Measurements from ENCODE around the gene VPS72.
"Not testable (repeated sequence)": the region's sequence is repeated elsewhere in the genome, so short reads cannot be mapped to it uniquely, and the experiment has no call there.

DNA sequence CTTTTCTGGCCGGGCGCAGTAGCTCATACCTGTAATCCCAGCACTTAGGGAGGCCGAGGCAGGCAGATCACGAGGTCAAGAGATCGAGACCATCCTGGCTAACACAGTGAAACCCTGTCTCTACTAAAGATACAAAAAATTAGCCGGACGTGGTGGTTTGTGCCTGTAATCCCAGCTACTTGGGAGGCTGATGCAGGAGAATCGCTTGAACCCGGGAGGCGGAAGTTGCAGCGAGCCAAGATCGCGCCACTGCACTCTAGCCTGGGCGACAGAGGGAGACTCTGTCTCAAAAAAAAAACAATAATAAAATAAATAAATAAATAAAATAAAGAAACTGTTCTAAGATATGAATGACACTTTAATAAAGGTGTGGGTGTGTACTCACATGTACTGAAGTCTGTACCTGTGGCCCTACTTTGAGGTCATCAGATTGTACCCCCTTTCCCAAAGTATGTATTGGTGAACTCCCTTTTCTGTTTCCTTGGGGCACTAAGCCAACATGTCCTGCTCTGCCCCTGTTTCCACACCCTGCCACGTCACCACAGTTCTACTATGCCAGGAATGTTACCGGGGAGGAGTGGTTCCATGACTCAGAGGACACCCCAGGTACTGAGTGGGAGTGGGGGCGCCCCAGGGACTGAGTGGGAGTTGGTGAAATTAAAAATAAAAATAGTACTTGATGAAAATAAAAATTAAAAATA is 5.0 kb upstream of the VPS72 start:
- not testable (repeated sequence) for TF ChIP-seq CTCF, POLR2A (IDR thresholded peaks at IDR 0.05)
